Measurements from ENCODE around the gene STK24. TPM values are rescaled to one million over a fixed set of nuclear protein-coding genes. Genes with fewer than 3 reads are reported as not detected.

STK24 gene
- total RNA-seq, 2 donors from 2014 or later = 55.8 to 63.2 TPM

GRCh38 chr13:98405690-98406344 lies 171.1 kb downstream of the STK24 start:
- Histone ChIP-seq H3K36me3 (peaks cover 8% of the 10 kb centered on the region), H3K27ac (no peak overlapping the region)
- no peak for DNase-seq (ENCODE audit: low spot score)

DNA sequence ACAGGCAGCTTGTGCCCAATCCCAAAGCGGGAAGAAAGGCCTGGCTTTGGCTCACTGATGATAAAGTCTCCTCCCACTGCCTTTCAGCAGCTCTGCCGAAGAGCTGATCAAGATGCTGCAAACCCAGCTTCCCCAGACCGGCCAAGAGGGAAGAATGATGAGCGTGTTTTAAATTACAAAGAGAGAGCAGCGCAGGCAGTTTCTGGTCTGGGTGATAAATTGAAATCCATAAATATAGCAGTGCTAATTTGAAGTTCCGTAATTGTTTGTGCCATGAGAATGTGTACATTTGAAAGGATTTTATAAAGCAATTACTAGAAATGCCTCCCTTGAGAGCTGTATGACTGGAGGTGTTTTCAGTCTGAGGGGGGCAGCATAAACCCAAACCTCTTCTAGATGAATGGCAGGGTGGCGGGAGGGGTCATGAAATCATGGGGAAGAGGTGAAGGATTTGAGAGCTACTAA lies 171.8 kb downstream of the STK24 start:
- TF ChIP-seq, protein P1, sequence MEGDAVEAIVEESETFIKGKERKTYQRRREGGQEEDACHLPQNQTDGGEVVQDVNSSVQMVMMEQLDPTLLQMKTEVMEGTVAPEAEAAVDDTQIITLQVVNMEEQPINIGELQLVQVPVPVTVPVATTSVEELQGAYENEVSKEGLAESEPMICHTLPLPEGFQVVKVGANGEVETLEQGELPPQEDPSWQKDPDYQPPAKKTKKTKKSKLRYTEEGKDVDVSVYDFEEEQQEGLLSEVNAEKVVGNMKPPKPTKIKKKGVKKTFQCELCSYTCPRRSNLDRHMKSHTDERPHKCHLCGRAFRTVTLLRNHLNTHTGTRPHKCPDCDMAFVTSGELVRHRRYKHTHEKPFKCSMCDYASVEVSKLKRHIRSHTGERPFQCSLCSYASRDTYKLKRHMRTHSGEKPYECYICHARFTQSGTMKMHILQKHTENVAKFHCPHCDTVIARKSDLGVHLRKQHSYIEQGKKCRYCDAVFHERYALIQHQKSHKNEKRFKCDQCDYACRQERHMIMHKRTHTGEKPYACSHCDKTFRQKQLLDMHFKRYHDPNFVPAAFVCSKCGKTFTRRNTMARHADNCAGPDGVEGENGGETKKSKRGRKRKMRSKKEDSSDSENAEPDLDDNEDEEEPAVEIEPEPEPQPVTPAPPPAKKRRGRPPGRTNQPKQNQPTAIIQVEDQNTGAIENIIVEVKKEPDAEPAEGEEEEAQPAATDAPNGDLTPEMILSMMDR (IDR thresholded peaks at IDR 0.05) = no peak
- Histone ChIP-seq H3K4me1 (no peaks in the 10 kb centered on the region), H3K4me3 (no peak overlapping the region), H3K36me3 (peaks cover 6% of the 10 kb centered on the region), H3K9me3 (no peaks in the 10 kb centered on the region), H3K27ac (no peak overlapping the region), H3K27me3 (no peaks in the 10 kb centered on the region)
- DNase-seq (ENCODE audit: low spot score) = no peak

More at GRCh38 chr13:98405690-98406344, 171.1 kb downstream of the STK24 start:
- H3K4me1 ChIP-seq = no peaks in the 10 kb centered on the region
- no peak overlapping the region for H3K4me3 ChIP-seq
- H3K27me3 ChIP-seq = no peaks in the 10 kb centered on the region
- no peaks in the 10 kb centered on the region for H3K9me3 ChIP-seq
- TF ChIP-seq, protein P1 (IDR thresholded peaks at IDR 0.05) = no peak

GRCh38 chr13:98403076-98403475 lies 173.8 kb downstream of the STK24 start:
- H3K27me3 ChIP-seq = no peaks in the 10 kb centered on the region
- H3K4me3 ChIP-seq = no peak overlapping the region
- H3K4me1 ChIP-seq = no peaks in the 10 kb centered on the region
- H3K9me3 ChIP-seq = no peaks in the 10 kb centered on the region
- TF ChIP-seq, protein P1 (IDR thresholded peaks at IDR 0.05) = no peak
- DNase-seq (ENCODE audit: low spot score) = no peak
- no peak overlapping the region for H3K27ac ChIP-seq
- no peaks in the 10 kb centered on the region for H3K36me3 ChIP-seq

DNA sequence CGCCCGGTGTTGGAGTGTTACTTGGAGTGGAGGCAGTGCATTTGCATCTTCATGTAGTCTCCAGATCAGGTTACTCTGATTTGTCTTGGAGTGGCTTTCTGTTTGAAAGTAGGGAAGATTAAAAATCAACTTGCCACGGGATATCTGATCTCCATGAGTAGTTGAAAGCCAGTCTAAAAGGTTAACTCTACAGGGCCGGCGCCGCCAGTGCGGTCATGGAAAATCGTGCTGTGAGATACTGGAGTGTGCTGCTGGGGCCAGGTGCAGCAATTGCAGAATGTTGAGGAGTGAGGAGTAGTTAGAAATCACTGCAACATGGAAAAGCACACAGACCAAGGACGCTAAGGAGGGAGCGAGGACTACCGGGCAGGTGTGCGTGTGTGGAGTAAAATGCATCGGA lies 175.0 kb downstream of the STK24 start:
- no peaks in the 10 kb centered on the region for H3K9me3 ChIP-seq
- TF ChIP-seq, protein P1 (IDR thresholded peaks at IDR 0.05) = no peak
- no peaks in the 10 kb centered on the region for H3K27me3 ChIP-seq
- H3K27ac ChIP-seq = no peak overlapping the region
- H3K36me3 ChIP-seq = no peaks in the 10 kb centered on the region
- no peaks in the 10 kb centered on the region for H3K4me1 ChIP-seq
- DNase-seq (ENCODE audit: low spot score) = no peak
- no peak overlapping the region for H3K4me3 ChIP-seq

- TF ChIP-seq, protein P1 (IDR thresholded peaks at IDR 0.05) = no peak
- no peak for DNase-seq (ENCODE audit: low spot score)
- H3K27me3 ChIP-seq = no peaks in the 10 kb centered on the region
- H3K4me3 ChIP-seq = no peak overlapping the region
- no peaks in the 10 kb centered on the region for H3K4me1 ChIP-seq
- H3K9me3 ChIP-seq = no peaks in the 10 kb centered on the region
- no peak overlapping the region for H3K27ac ChIP-seq
- peaks cover 16% of the 10 kb centered on the region for H3K36me3 ChIP-seq
Measured at GRCh38 chr13:98399756-98400155, 177.2 kb downstream of the STK24 start.

GRCh38 chr13:98398581-98398980 lies 178.3 kb downstream of the STK24 start:
- Histone ChIP-seq H3K4me3 (no peak overlapping the region), H3K4me1 (no peaks in the 10 kb centered on the region), H3K27ac (no peak overlapping the region), H3K27me3 (no peaks in the 10 kb centered on the region), H3K36me3 (peaks cover 18% of the 10 kb centered on the region), H3K9me3 (no peaks in the 10 kb centered on the region)
- TF ChIP-seq, protein P1 (IDR thresholded peaks at IDR 0.05) = no peak
- DNase-seq (ENCODE audit: low spot score) = no peak

All from right atrium auricular region (tissue), 2 donors.